Activated naive CD4-positive, alpha-beta T cell treated with anti-CD3 and anti-CD28 coated beads, Interleukin-2, amount 10 ng/mL, durations not matched to agents 7 days and 5 days (primary cell): ENCODE measurements around the gene DDR1.
A peak's percentile ranks its signal among the peaks of the same experiment; 100 is the strongest.
"Not testable (repeated sequence)": the region's sequence is repeated elsewhere in the genome, so short reads cannot be mapped to it uniquely, and the experiment has no call there.

ENCODE experiments used
- CTCF ChIA-PET: fragments of 350-600 bp; sonication (Branson Sonifier 250); formaldehyde crosslinking; loops from one replicate; lab custom pipeline; 2021; ENCODE audit warnings: antibody characterized with exemption; lab: Charles Lee
- DNase-seq: peaks from one replicate; pipeline ENCODE4 v3.0.0-alpha.2; 2020
- H3K27ac Mint-ChIP-seq: one replicate; pipeline ENCODE4 v1.8.0; 2021; ENCODE audit warnings: mild to moderate bottlenecking, moderate library complexity, mixed read lengths
- H3K27me3 Mint-ChIP-seq: one replicate; pipeline ENCODE4 v1.8.0; 2021; ENCODE audit warnings: mild to moderate bottlenecking, mixed read lengths
- H3K36me3 Mint-ChIP-seq: one replicate; pipeline ENCODE4 v1.8.0; 2021; ENCODE audit warnings: mixed read lengths
- H3K4me1 Mint-ChIP-seq: one replicate; pipeline ENCODE4 v1.8.0; 2021; ENCODE audit warnings: mixed read lengths
- H3K4me3 Mint-ChIP-seq: one replicate; pipeline ENCODE4 v1.8.0; 2021; ENCODE audit warnings: mild to moderate bottlenecking, moderate library complexity, mixed read lengths
- H3K9me3 Mint-ChIP-seq: one replicate; pipeline ENCODE4 v1.8.0; 2021; ENCODE audit warnings: mixed read lengths

Gene DDR1

GRCh38 chr6:30862156-30862875, 22.0 kb upstream of the DDR1 start:
- Mint-ChIP-seq H3K36me3 (no peaks in the 10 kb centered on the region), H3K9me3 (peaks cover 16% of the 10 kb centered on the region), H3K27me3 (peaks cover 9% of the 10 kb centered on the region), H3K4me1 (no peaks in the 10 kb centered on the region), H3K4me3 (no peak overlapping the region), H3K27ac (no peak overlapping the region)
- CTCF ChIA-PET: interaction anchor here (0.7 kb wide), 1 partner anchor 40 kb away, joined by 3 read pairs; no protein-coding TSS in a partner anchor
- DNase-seq: no peak

- no peak for DNase-seq
- Mint-ChIP-seq H3K27me3 (peaks cover 9% of the 10 kb centered on the region), H3K9me3 (peaks cover 15% of the 10 kb centered on the region), H3K4me1 (no peaks in the 10 kb centered on the region), H3K27ac (no peak overlapping the region), H3K4me3 (no peak overlapping the region), H3K36me3 (peaks cover 4% of the 10 kb centered on the region)
- CTCF ChIA-PET: interaction anchor here (0.7 kb wide), 1 partner anchor 216 kb away, joined by 3 read pairs; no protein-coding TSS in a partner anchor
Observed at GRCh38 chr6:30864325-30864724, 20.0 kb upstream of the DDR1 start.

- H3K4me1 Mint-ChIP-seq: peaks cover 15% of the 10 kb centered on the region
- H3K36me3 Mint-ChIP-seq: peaks cover 20% of the 10 kb centered on the region
- CTCF ChIA-PET: interaction anchor here (1.4 kb wide), 1 partner anchor 41 kb away, joined by 7 read pairs; no protein-coding TSS in a partner anchor
- not testable (repeated sequence) for H3K4me3 Mint-ChIP-seq, DNase-seq, H3K27ac Mint-ChIP-seq, H3K27me3 Mint-ChIP-seq
- peaks cover 37% of the 10 kb centered on the region for H3K9me3 Mint-ChIP-seq
Observed at GRCh38 chr6:30869241-30869749, 15.0 kb upstream of the DDR1 start.

- H3K4me3 Mint-ChIP-seq: no peak overlapping the region
- peaks cover 37% of the 10 kb centered on the region for H3K9me3 Mint-ChIP-seq
- no peaks in the 10 kb centered on the region for H3K27me3 Mint-ChIP-seq
- CTCF ChIA-PET: interaction anchor here (0.7 to 1.4 kb wide), 2 partner anchors 43 to 149 kb away, joined by 3 to 7 read pairs; no protein-coding TSS in a partner anchor
- peaks cover 15% of the 10 kb centered on the region for H3K4me1 Mint-ChIP-seq
- peaks cover 20% of the 10 kb centered on the region for H3K36me3 Mint-ChIP-seq
- no peak overlapping the region for H3K27ac Mint-ChIP-seq
- no peak for DNase-seq
Observed at GRCh38 chr6:30870546-30870945, 13.8 kb upstream of the DDR1 start.

- H3K27me3 Mint-ChIP-seq: no peaks in the 10 kb centered on the region
- H3K27ac Mint-ChIP-seq: peak overlapping the region; percentile 47
- peaks cover 21% of the 10 kb centered on the region for H3K4me1 Mint-ChIP-seq
- DNase-seq: no peak
- H3K36me3 Mint-ChIP-seq: peaks cover 20% of the 10 kb centered on the region
- H3K4me3 Mint-ChIP-seq: no peak overlapping the region
- peaks cover 37% of the 10 kb centered on the region for H3K9me3 Mint-ChIP-seq
- CTCF ChIA-PET: no interaction called here
Observed at GRCh38 chr6:30871592-30872183, 12.6 kb upstream of the DDR1 start.

GRCh38 chr6:30873137-30873640, 11.1 kb upstream of the DDR1 start:
- peaks cover 32% of the 10 kb centered on the region for H3K4me1 Mint-ChIP-seq
- no peak overlapping the region for H3K4me3 Mint-ChIP-seq
- peaks cover 37% of the 10 kb centered on the region for H3K9me3 Mint-ChIP-seq
- CTCF ChIA-PET: interaction anchor here (0.9 to 1.0 kb wide), 2 partner anchors 51 to 150 kb away, joined by 3 read pairs; no protein-coding TSS in a partner anchor
- no peak for DNase-seq
- H3K36me3 Mint-ChIP-seq: peaks cover 20% of the 10 kb centered on the region
- no peaks in the 10 kb centered on the region for H3K27me3 Mint-ChIP-seq
- no peak overlapping the region for H3K27ac Mint-ChIP-seq

GRCh38 chr6:30873795-30874194, 10.5 kb upstream of the DDR1 start:
- Mint-ChIP-seq H3K4me1 (peaks cover 37% of the 10 kb centered on the region), H3K36me3 (peaks cover 20% of the 10 kb centered on the region), H3K9me3 (peaks cover 35% of the 10 kb centered on the region)
- not testable (repeated sequence) for H3K27ac Mint-ChIP-seq, H3K4me3 Mint-ChIP-seq, DNase-seq, H3K27me3 Mint-ChIP-seq
- CTCF ChIA-PET: interaction anchor here (0.9 kb wide), 1 partner anchor 151 kb away, joined by 3 read pairs; no protein-coding TSS in a partner anchor

GRCh38 chr6:30875244-30876038, 8.9 kb upstream of the DDR1 start:
- DNase-seq: no peak
- Mint-ChIP-seq H3K27me3 (peaks cover under 1% of the 10 kb centered on the region), H3K9me3 (peaks cover 24% of the 10 kb centered on the region), H3K36me3 (peaks cover 11% of the 10 kb centered on the region), H3K27ac (no peak overlapping the region), H3K4me3 (no peak overlapping the region), H3K4me1 (peaks cover 41% of the 10 kb centered on the region)
- CTCF ChIA-PET: interaction anchor here (0.6 to 11.6 kb wide), 3 partner anchors 34 to 145 kb away, joined by 4 to 174 read pairs (median 12); no protein-coding TSS in a partner anchor

GRCh38 chr6:30876039-30876730, 8.1 kb upstream of the DDR1 start:
- Mint-ChIP-seq H3K4me1 (peaks cover 33% of the 10 kb centered on the region), H3K36me3 (peaks cover 11% of the 10 kb centered on the region), H3K27ac (no peak overlapping the region), H3K27me3 (peaks cover 8% of the 10 kb centered on the region), H3K9me3 (peaks cover 19% of the 10 kb centered on the region), H3K4me3 (no peak overlapping the region)
- CTCF ChIA-PET: interaction anchor here (0.7 to 11.6 kb wide), 9 partner anchors 8 to 204 kb away, joined by 3 to 174 read pairs (median 5); partner anchors contain the start of gene IER3
- DNase-seq: no peak

GRCh38 chr6:30877419-30878262, 6.7 kb upstream of the DDR1 start:
- CTCF ChIA-PET: interaction anchor here (0.6 to 11.6 kb wide), 16 partner anchors 10 to 1017 kb away, joined by 3 to 174 read pairs (median 5); no protein-coding TSS in a partner anchor
- peaks cover 6% of the 10 kb centered on the region for H3K9me3 Mint-ChIP-seq
- peak; percentile 84 for DNase-seq
- peak overlapping the region; percentile 79 for H3K27ac Mint-ChIP-seq
- H3K4me3 Mint-ChIP-seq: peak overlapping the region; percentile 50
- H3K27me3 Mint-ChIP-seq: peaks cover 23% of the 10 kb centered on the region
- H3K4me1 Mint-ChIP-seq: peaks cover 26% of the 10 kb centered on the region
- peaks cover 4% of the 10 kb centered on the region for H3K36me3 Mint-ChIP-seq

- Mint-ChIP-seq H3K4me1 (peaks cover 38% of the 10 kb centered on the region), H3K27ac (no peak overlapping the region), H3K9me3 (no peaks in the 10 kb centered on the region), H3K36me3 (no peaks in the 10 kb centered on the region), H3K27me3 (peaks cover 38% of the 10 kb centered on the region), H3K4me3 (no peak overlapping the region)
- DNase-seq: no peak
- CTCF ChIA-PET: interaction anchor here (1.3 to 11.6 kb wide), 4 partner anchors 10 to 136 kb away, joined by 3 to 174 read pairs (median 16); partner anchors contain the start of gene IER3
Observed at GRCh38 chr6:30879684-30880427, 4.5 kb upstream of the DDR1 start.
